Measurements from ENCODE around the gene COL6A1.
"Not testable (repeated sequence)": the region's sequence is repeated elsewhere in the genome, so short reads cannot be mapped to it uniquely, and the experiment has no call there.

COL6A1 gene

DNA sequence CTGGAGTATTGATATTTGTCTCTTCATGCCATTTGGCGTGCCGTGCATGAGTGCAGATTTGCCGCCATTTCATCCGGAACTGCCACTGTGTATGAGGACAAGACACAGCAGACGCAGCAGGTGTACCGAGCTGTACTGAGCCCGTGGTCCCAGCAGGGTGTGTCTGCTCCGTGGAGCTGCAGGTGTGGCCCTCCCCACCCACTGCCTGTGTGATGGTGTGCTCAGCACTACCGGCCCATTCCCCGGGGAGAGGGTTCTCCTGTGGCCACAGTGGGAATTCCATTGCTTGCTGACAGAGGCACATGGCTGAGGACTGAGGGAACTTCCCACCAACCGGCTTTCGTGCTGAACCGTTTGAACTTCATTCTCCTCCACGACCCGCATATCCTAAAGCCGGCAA is 34.3 kb upstream of the COL6A1 start:
- DNase-seq, result no peak

GRCh38 chr21:45947716-45948255 is 33.8 kb upstream of the COL6A1 start:
- no peak for DNase-seq

- DNase-seq, result no peak
Measured at GRCh38 chr21:45948576-45949141, 32.9 kb upstream of the COL6A1 start.

DNA sequence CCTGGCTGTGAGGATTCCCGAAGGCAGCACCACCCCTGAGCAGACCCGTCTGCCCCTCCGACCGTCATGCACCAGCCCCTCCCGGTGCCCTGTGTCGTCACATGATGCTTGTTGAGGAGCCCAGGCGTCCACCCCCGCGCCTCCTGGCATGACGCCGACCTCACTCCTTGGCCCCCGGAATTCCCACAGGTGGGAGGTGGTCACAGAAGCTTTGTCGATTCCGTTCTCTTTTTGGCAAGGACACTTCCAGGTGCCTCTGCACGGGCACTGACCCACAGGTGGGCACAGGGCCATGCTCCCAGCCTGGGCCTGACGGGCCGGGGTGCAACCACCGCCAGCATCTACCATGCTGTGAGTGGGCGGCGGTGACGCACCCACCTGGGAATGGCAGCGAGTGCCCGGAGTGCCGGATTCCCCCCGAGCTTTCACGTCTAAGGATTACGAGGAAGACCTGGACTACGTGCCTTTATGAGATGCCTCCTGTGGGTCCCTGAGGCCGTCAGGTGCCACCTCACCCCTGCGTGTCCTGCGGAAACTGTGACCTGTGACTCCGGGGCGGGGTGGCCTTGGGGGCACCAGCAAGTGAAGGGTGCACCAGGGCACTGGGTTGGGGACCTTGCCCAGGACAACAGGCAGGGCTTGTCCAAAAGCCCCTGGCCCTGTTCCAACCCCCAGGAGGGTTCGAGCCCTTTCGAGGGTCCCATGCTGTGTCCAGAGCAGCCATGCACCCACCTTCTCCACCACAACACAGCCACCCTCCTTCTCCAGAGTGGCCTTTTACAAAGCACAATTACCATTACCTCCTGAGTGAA is 31.4 kb upstream of the COL6A1 start:
- DNase-seq, result no peak

DNA sequence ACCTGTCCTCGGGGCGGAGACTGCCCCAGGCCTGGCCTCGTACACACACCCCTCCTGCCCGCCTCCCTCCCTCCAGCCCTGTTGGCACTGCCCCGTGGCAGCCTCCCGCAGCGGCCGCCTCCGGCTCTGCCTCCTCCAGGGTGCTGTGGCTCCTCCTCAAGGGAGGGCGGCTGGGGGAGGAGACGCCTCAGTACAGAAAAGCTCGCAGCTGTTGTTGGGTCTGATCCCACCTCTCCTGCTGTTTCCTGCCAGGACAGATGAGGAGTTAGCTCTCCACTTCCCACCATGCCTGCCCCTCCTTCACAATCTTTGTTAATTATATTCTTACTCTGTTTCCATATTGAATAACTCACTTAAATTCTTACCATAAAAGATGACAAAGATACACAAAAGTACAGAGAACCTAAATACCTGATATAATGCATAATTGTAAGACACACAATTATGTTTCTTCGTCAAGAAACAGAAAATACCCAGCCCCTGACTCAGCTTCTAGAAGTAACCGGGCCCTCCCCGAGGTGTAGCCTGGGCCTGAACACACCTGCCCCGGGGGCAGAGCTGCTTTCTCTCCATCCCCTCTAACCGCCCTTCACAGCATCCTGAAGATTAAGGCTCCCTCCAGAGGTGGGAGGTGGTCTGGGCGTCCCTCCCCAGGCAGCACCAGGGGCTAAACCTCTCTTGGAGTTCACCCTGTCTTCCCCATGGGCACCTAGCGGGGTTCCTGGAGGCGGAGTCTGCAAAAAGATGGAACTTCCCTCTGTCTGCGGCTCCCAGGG is 30.6 kb upstream of the COL6A1 start:
- DNase-seq, result peak; percentile 27

GRCh38 chr21:45951676-45952075 is 29.9 kb upstream of the COL6A1 start:
- DNase-seq, result no peak

DNA sequence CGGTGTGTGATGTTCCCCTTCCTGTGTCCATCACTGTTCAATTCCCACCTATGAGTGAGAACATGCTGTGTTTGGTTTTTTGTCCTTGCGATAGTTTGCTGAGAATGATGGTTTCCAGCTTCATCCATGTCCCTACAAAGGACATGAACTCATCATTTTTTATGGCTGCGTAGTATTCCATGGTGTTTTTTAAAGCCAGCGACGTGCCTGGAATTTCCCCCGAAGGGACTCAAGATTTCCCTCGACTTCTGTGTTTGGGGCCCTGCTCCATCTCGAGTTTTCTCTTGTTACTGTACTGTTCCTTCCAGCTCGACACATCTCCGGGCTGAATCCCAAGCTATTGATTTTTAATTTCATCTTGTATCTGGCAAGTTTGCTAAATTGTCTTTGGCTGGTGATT is 29.0 kb upstream of the COL6A1 start:
- not testable (repeated sequence) for DNase-seq

GRCh38 chr21:45952974-45953373 is 28.6 kb upstream of the COL6A1 start:
- no peak for DNase-seq

DNA sequence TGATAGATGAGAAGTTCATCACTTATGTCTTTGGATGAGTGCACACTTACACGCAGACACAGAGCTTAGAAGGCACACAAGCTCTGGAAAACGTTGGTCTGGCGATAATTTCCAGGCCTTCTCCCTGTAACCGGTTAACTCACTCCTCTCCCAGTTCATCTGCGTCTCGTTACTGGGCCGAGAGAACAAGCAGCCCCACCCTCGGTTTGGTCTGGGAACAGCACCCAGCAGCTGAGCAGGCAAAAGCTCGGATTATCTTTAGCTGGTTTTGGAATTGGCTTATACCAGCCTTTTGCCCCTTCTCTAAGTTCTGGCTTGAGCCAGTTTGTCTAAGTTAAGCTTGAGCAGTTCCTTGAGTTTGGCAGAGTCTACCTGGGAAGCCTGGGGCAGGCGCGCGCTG is 27.3 kb upstream of the COL6A1 start:
- no peak for DNase-seq

- DNase-seq, result no peak
Measured at GRCh38 chr21:45954921-45955320, 26.6 kb upstream of the COL6A1 start.

- no peak for DNase-seq
Measured at GRCh38 chr21:45957551-45957950, 24.0 kb upstream of the COL6A1 start.

DNA sequence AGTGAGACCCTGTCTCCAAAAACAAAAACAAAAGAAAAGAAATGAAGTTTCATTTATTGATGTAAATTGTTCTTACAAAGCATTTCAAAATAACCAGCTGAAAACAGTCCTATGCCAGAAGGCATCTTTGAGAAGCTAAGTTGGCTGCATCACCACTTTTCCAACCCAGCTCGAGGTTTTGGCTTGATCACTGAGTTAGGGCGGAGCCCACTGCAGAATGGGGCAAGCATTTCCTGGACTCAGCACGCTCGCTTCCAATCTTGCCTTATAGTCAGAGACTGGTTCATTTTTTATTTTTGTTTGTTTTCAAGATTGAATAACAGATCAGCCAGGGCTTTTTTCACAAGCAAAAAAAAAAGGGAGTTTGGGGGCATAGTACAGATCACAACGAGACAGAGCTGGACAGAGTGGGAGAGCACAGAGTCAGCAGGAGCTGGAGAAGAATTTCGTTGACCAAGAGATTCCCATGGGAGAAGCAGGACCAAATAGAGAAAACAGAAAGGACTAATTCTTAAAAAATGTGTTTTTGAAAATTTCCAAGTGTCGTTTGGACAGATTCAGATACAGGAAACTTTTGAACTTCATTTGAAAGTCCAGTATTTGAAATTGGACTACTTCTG is 23.5 kb upstream of the COL6A1 start:
- DNase-seq, result no peak

GRCh38 chr21:45959182-45959581 is 22.4 kb upstream of the COL6A1 start:
- no peak for DNase-seq

DNA sequence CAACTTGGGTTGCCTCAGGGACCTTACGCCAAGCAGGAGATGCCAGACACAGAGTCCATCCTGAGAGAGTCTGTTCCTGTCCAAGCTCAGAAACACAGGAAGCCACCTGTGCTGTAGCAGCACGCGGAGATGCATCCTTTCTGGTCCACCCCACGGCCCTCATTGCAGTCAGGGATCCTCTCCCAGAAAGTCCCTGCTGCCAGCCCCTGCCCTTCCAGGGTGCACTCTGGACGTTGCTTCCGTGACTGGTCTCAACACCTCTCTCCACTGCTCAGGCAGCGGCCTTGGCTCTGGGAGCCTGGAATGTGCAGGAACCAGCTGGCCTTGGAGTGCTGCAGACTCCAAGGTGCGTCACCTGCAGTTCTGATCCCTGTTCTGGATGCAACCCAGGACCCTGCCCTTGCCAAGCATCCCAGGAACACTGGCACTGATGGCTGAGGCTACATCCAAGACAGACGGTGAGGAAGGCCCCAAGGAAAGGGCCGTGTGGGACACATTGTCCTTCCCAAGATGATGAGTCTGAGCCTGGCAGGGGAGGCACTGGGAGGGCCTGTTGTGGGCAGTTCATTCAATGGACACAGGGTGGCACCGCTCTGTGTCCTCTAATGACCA is 21.7 kb upstream of the COL6A1 start:
- DNase-seq, result no peak

DNA sequence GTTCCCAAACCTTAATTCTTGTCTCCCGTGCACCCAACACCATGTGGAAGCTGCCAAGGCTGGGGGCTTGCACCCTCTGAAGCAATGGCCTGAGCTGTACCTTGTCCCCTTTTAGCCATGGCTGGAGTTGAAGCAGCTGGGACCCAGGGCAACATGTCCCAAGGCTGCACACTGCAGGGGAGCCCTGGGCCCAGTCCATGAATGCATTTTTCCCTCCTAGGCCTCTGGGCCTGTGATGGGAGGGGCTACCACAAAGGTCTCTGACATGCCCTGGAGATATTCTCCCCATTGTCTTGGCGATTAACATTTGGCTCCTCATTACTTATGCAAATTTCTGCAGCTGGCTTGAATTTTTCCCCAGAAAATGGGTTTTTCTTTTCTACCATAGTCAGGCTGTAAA is 20.2 kb upstream of the COL6A1 start:
- not testable (repeated sequence) for DNase-seq

DNA sequence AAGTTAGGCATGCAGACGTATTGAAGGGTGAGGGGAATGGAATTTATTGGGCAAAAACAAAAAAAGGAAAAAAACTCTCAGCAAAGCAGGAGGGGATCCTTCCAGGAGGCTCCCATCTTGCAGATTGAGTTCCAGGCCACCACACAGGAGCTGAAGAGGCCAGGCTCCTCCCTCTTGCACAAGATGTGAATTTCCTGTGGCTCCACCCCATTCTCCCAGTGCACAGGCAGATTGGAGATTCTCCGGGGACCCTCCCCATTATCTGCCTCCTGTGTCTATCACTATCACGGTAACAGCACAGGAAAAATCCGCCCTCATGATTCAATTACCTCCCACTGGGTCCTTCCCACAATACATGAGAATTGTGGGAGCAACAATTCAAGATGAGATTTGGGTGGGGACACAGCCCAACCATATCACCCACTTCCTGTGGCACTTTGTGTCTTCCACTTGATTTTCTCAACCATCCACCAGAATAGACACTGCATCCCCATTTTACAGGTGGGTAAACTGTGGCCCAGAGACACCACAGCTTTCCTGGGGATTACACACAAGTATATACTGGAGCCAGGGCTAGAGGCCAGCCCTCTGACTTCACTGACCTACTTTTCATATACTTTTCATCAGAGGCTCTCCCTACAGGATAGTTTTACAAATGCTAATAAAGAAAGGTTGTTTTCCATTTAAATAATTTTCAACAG is 18.9 kb upstream of the COL6A1 start:
- no peak for DNase-seq

DNA sequence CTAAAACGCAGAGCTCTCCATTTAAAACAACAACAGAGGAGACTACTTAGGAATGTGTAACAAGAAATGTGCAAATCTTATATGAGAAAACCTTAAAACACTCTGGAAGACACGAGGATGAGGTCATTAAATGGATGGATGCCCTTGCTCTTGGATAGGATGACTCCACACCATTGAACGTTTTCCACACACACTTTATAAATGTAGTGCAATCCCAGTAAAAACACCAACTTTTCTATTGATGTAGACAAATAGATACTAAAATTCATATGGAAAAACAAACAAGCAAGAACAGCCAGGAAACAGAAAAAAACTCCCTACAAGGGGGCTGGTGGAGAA is 18.4 kb upstream of the COL6A1 start:
- DNase-seq, result no peak

GRCh38 chr21:45964649-45965048 is 16.9 kb upstream of the COL6A1 start:
- DNase-seq, result no peak

DNA sequence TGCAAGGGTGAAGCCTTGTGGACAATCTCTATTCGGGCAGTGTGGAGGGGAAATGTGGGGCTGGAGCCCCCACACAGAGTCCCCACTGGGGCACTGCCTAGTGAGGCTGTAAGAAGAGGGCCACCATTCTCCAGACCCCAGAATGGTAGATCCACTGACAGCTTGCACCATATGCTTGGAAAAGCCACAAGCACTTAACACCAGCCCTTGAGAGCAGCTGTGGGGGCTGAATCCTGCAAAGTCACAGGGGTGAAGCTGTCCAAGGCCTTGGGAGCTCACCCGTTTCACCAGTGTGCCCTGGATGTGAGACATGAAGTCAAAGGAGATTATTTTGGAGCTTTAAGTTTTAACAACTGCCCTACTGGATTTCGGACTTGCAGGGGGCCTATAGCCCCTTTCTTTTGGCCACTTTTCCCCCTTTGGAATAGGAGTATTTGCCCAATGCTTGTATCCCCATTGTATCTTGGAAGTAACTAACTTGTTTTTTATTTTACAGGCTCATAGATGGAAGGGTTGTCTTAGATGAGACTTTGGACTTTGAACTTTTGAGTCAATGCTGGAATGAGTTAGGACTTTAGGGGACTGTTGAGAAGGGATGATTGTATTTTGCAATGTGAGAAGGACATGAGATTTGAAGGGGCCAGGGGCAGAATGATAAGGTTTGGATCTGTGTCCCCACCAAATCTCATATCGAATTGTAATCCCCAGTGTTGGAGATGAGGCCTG is 16.3 kb upstream of the COL6A1 start:
- DNase-seq, result no peak

GRCh38 chr21:45966791-45967394 is 14.7 kb upstream of the COL6A1 start:
- no peak for DNase-seq
